ENCODE results near the gene CTAG1A.
"Not testable (repeated sequence)": the region's sequence is repeated elsewhere in the genome, so short reads cannot be mapped to it uniquely, and the experiment has no call there.

CTAG1A gene

GRCh38 chrX:154575076-154575475 lies 9.9 kb upstream of the CTAG1A start:
- not testable (repeated sequence) for DNase-seq

- DNase-seq, result not testable (repeated sequence)
These were observed 1.9 kb upstream of the CTAG1A start for GRCh38 chrX:154582994-154583393.

GRCh38 chrX:154590415-154590814 lies 5.5 kb downstream of the CTAG1A start:
- not testable (repeated sequence) for DNase-seq

GRCh38 chrX:154592505-154592904 lies 7.6 kb downstream of the CTAG1A start:
- no peak for DNase-seq

- DNase-seq, result no peak
These were observed 8.3 kb downstream of the CTAG1A start for GRCh38 chrX:154593201-154593600.

- DNase-seq, result no peak
These were observed 9.6 kb downstream of the CTAG1A start for GRCh38 chrX:154594491-154594890.

GRCh38 chrX:154595559-154596249 lies 10.8 kb downstream of the CTAG1A start:
- no peak for DNase-seq

GRCh38 chrX:154596290-154596929 lies 11.5 kb downstream of the CTAG1A start:
- DNase-seq, result no peak

- DNase-seq, result no peak
These were observed 12.3 kb downstream of the CTAG1A start for GRCh38 chrX:154597221-154597620.

GRCh38 chrX:154598656-154599055 lies 13.7 kb downstream of the CTAG1A start:
- DNase-seq, result no peak

GRCh38 chrX:154599531-154599930 lies 14.6 kb downstream of the CTAG1A start:
- DNase-seq, result no peak

- DNase-seq, result no peak
These were observed 15.9 kb downstream of the CTAG1A start for GRCh38 chrX:154600759-154601374.

GRCh38 chrX:154602226-154602625 lies 17.3 kb downstream of the CTAG1A start:
- DNase-seq, result no peak

GRCh38 chrX:154602766-154603437 lies 18.0 kb downstream of the CTAG1A start:
- DNase-seq, result no peak

GRCh38 chrX:154603438-154604430 lies 18.8 kb downstream of the CTAG1A start:
- DNase-seq, result no peak

GRCh38 chrX:154605566-154605965 lies 20.6 kb downstream of the CTAG1A start:
- no peak for DNase-seq

GRCh38 chrX:154607370-154607769 lies 22.4 kb downstream of the CTAG1A start:
- no peak for DNase-seq

GRCh38 chrX:154607976-154608375 lies 23.0 kb downstream of the CTAG1A start:
- DNase-seq, result not testable (repeated sequence)

GRCh38 chrX:154608823-154609222 lies 23.9 kb downstream of the CTAG1A start:
- DNase-seq, result not testable (repeated sequence)

GRCh38 chrX:154611146-154611545 lies 26.2 kb downstream of the CTAG1A start:
- not testable (repeated sequence) for DNase-seq

- DNase-seq, result not testable (repeated sequence)
These were observed 28.7 kb downstream of the CTAG1A start for GRCh38 chrX:154613586-154613985.

GRCh38 chrX:154619182-154619581 lies 34.2 kb downstream of the CTAG1A start, which contains the start of gene CTAG1B:
Gene CTAG1B, minus strand, starts transcription at chrX:154619282. Its CDS starts 64 bp downstream, at chrX:154619218.
- DNase-seq, result not testable (repeated sequence)
